Stimulated activated CD8-positive, alpha-beta memory T cell treated with anti-CD3 and anti-CD28 coated beads, Interleukin-15, amount 100 ng/mL, for 1 hour (primary cell): Measurements from ENCODE around the gene TP53BP1.

Experiments
- DNase-seq: peaks from one replicate; pipeline ENCODE4 v3.0.0-alpha.2; 2020; ENCODE audit warnings: low read depth

The TP53BP1 gene

GRCh38 chr15:43520138-43520537 lies 27.2 kb upstream of the TP53BP1 start:
- DNase-seq, result no peak

DNA sequence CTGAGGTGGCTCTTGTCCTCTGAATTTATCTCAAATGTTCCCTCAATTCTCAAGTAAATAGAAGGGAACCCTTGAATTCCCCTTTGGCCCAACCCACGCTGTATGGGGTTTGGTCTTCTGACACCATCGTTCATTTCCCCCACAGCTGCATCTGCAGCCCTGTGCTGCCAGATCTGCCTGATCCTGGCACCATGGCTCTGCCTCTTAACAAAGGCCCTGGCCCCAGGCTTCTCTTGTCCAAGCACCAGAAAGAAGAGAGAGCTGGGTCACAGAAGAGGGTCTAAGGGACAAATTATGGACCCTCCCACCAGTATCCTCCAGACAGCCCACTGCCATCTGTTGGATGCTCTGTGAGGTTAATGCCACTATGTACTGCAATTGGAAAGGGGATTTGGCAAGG lies 26.2 kb upstream of the TP53BP1 start:
- DNase-seq, result no peak

GRCh38 chr15:43518197-43518761 lies 25.3 kb upstream of the TP53BP1 start:
- DNase-seq, result no peak

- DNase-seq, result no peak
Observed at GRCh38 chr15:43517354-43518196, 24.6 kb upstream of the TP53BP1 start, which contains the start of gene MAP1A. Gene MAP1A, plus strand, starts transcription at chr15:43517608. Its CDS starts 3,866 bp downstream, at chr15:43521474.

DNA sequence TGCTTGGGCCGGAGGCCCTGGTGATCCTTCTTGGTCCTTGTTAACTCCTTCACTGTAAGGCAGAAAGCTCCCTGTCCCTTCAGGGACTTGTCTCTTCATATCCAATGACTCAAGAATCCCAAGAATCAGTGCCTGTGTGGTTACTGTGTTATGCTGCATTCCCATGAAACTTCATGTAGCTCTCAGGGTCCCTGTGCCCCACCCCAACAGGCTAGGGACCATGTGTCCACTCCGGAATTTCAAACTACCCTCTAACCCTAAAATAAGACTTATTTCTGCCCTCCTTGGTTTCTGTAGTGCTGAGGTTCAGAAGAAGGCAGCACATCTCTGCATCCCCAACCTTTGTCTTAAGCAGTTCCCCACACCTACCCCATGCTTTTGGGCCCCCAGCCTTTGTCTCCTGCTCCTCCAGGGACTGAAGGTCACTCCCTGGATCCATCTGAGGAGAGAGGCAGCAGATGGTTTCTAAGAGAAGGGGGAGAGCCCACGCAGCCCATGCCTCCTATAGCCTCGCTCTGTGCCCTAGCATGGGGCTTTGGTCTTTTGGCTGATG lies 23.9 kb upstream of the TP53BP1 start:
- no peak for DNase-seq

DNA sequence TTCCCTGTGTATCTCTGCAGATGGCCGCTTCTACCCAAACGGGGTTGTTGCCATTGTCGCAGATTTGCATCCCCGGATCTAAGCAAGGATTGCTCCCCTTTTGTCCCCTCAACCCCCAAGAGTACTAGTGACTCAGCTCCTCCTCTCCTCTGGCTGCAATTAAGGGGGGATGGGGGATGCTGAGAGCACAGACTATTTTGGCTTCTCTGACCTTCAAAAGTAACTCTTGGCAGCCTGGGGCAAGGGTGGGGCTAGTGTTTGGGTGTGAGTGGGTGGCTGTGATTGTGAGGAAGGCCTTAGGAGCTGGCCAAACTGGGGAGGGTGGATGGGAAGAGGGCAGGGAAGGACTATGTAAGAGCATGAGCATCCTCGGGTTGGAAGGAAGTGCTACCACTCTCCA lies 23.2 kb upstream of the TP53BP1 start:
- no peak for DNase-seq

- no peak for DNase-seq
Observed at GRCh38 chr15:43515741-43516140, 22.8 kb upstream of the TP53BP1 start.

DNA sequence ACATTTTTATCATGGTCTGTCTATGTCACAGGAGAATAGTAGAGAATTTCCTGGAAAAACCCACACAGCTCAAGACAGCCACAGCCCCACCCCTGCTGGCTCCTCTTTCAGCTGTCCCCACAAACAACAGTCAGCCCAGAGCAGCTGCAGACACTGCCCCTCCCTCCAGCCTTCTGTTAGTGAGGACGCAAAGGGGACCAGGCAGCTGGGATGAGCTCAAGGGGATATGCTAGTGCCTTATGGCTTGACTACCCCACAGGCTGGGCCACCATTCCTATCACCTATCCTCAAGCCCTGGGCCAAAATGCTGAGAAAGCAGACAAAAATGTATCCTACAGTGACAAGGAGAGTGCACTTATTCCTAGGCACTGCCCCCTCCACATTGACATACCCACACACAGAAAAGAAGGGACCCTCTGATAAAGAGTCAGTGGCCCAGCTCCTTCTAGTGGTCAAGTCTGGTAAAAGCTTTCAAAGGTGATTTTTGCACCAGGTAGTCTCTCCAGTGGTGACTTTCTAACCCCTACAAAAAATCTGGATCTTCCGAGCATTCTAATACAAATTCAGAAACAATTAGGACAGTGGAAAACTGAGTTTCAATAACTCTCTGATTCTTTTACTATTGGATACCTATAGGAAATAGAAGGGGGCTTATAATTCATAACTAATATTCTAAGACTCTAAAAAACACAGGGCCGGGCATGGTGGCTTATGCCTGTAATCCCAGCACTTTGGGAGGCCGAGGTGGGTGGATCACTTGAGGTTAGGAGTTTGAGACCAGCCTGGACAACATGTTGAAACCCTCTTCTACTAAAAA lies 21.5 kb upstream of the TP53BP1 start:
- no peak for DNase-seq

GRCh38 chr15:43513550-43513949 lies 20.6 kb upstream of the TP53BP1 start:
- no peak for DNase-seq

GRCh38 chr15:43511012-43511885 lies 18.3 kb upstream of the TP53BP1 start:
- DNase-seq, result no peak

DNA sequence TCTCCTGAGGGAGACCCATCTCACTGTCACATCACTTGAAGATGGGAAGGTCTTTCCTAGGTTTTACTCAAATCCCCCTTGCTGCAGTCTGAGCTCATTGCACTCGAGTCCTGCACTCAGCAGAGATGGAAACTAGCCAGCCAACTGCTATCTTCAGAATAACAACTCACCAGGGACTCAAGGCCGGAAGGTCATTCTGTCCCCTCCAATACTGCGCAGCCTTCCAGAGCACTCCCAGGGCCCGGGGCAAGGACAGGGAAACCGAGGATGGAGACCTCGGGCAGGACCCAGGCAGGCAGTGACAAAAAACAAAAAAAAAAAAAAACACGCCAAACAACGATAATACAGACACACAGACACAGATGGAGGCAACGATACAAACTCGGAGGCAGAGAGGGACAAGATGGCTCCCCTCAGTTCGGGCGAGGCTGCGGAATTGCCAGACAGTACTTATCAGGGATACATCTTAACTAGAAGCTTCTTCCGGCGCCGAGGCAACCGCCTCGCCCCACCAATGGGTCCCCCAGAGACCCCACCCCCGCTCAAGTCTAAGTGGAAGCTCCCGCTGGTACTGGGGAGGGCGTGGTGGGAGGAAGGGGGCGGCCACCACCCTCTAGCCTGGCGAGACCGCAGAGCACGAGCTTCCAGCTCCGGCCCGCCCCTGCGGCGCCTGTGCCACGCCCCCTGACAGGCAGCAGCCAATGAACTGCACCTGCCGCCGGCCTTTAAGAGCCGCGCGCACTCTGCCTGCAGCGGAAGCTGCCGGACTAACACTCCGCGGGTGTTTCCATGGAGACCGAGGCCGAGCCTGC lies 17.4 kb upstream of the TP53BP1 start:
- DNase-seq, result peak; percentile 85

- DNase-seq, result no peak
Observed at GRCh38 chr15:43509660-43510199, 16.8 kb upstream of the TP53BP1 start.

GRCh38 chr15:43508991-43509659 lies 16.2 kb upstream of the TP53BP1 start:
- DNase-seq, result no peak

GRCh38 chr15:43508421-43508820 lies 15.5 kb upstream of the TP53BP1 start:
- no peak for DNase-seq

GRCh38 chr15:43505738-43506137 lies 12.8 kb upstream of the TP53BP1 start:
- no peak for DNase-seq

DNA sequence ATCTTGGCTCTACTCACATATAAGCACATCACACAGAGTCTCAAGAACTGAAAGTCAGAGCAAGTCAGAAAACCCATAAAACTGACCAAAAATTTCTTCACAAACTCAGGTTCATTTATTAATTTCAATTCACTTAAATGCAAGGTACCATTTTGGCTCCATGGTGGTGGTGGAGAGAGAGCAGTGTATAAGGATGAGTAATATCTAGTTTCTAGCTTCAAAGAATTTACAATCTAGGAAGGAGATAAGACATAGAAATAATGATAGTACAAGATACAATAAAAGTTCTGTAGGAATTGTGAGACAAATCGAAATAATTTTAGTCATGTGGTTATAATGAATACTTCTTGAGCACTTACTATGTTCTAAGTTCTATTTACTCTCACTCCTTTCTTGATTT lies 6.7 kb upstream of the TP53BP1 start:
- DNase-seq, result no peak

DNA sequence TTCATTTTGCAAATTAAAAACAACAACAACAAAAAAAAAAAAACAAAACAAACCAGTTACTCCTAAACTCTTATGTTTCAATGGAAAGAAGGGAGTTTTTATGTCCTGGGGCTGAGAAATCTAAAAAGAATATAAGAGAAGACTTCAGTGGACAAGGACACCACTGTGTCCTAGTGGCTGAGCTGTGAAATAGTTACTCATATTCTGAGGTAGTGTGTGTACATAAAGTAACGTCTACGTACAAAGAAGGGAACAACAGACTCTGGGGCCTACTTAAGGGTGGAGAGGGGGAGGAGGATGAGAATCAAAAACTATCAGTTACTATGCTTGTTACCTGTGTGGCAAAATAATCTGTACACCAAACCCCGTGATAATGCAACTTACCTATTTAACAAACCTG lies 6.0 kb upstream of the TP53BP1 start:
- DNase-seq, result no peak

DNA sequence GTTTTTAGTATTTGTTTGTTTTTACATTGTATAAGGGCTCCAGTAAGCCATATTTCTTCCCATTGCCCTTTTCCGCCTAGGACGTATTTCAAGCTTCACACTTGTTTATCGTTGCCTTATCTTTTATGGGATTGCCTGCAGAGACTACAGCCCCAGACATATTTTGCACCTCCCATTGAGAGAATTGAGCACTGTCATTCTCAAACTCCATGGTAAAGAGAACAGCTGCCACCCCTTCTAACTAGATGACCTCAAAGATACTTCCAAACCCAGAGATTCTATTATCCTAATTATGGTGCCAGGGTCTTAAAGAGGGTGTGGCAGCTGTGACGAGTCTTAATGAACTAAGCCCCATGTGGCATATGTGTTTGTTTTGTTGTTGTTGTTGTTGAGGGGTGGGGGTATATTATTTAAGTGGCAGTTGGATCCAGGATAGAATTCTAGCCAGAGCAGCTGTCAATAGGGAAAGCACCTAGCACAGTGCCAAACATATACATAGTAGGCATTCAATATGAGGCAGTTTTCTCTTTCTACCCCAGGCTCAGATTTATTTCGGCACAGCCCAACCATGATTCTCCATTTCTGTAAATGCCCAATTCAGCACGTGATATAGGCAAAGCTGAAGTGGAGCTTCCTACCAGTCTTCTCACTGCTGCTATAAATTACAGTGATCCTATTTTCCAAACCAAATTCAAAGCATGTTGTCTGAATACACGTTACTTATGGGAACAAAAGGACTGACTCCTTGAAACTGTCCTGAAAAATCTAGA lies 932 bp upstream of the TP53BP1 start:
- DNase-seq, result no peak

- no peak for DNase-seq
Observed at GRCh38 chr15:43492266-43492665, 690 bp downstream of the TP53BP1 start.
